Activated naive CD8-positive, alpha-beta T cell treated with anti-CD3 and anti-CD28 coated beads, Interleukin-2, amount 10 ng/mL, durations not matched to agents 7 days and 5 days (primary cell): ENCODE data around the gene ALOX12B. TPM values are rescaled to one million over a fixed set of nuclear protein-coding genes. Genes with fewer than 3 reads are reported as not detected.

ENCODE experiments used
- ATAC-seq: fragments of 150-1000 bp; cut with Tn5 transposase; one replicate; pipeline ENCODE4 v1.10.0; 2021; ENCODE audit warnings: low read depth, moderate library complexity
- POLR2A ChIA-PET: fragments of 350-600 bp; sonication (Branson Sonifier 250); formaldehyde crosslinking; loops from one replicate; lab custom pipeline; 2021; ENCODE audit warnings: antibody characterized with exemption; lab: Charles Lee
- DNase-seq: peaks from one replicate; pipeline ENCODE4 v3.0.0; 2021
- H3K27ac Mint-ChIP-seq: one replicate; pipeline ENCODE4 v1.8.0; 2022; ENCODE audit warnings: mild to moderate bottlenecking, mixed read lengths
- H3K27me3 Mint-ChIP-seq: one replicate; pipeline ENCODE4 v1.8.0; 2022; ENCODE audit warnings: mild to moderate bottlenecking, moderate library complexity, mixed read lengths
- H3K36me3 Mint-ChIP-seq: one replicate; pipeline ENCODE4 v1.8.0; 2021; ENCODE audit warnings: mild to moderate bottlenecking, mixed read lengths
- H3K4me1 Mint-ChIP-seq: one replicate; pipeline ENCODE4 v1.8.0; 2021; ENCODE audit warnings: mixed read lengths
- H3K4me3 Mint-ChIP-seq: one replicate; pipeline ENCODE4 v1.8.0; 2022; ENCODE audit warnings: mild to moderate bottlenecking, moderate library complexity, mixed read lengths
- H3K9me3 Mint-ChIP-seq: one replicate; pipeline ENCODE4 v1.8.0; 2021; ENCODE audit warnings: mixed read lengths
- total RNA-seq, 2 experiments: library from RNA; stranded (reverse); gene quantifications; one replicate each; pipeline ENCODE4 v1.2.3, GENCODE V29; 2021

Gene ALOX12B
- total RNA-seq, 2 experiments from 2014 or later, result 0.65 to 0.97 TPM

- POLR2A ChIA-PET, result interaction anchor here (0.9 to 4.3 kb wide), 4 partner anchors 17 to 65 kb away, joined by 3 to 34 read pairs (median 4); no protein-coding TSS in a partner anchor
- Mint-ChIP-seq H3K4me1 (peaks cover 63% of the 10 kb centered on the region), H3K4me3 (peak overlapping the region; percentile 91), H3K27ac (no peak overlapping the region), H3K27me3 (peaks cover 42% of the 10 kb centered on the region), H3K36me3 (peaks cover 4% of the 10 kb centered on the region), H3K9me3 (no peaks in the 10 kb centered on the region)
- peak; percentile 59 for DNase-seq
- ATAC-seq, result no peak
Measured at GRCh38 chr17:8122924-8123694, 35.6 kb upstream of the ALOX12B start.

- ATAC-seq (no peak), DNase-seq (no peak)
- peaks cover 48% of the 10 kb centered on the region for H3K27me3 Mint-ChIP-seq
- no peak overlapping the region for H3K27ac Mint-ChIP-seq
- no peaks in the 10 kb centered on the region for H3K9me3 Mint-ChIP-seq
- POLR2A ChIA-PET, result interaction anchor here (1.2 to 4.3 kb wide), 3 partner anchors 36 to 66 kb away, joined by 3 to 34 read pairs (median 6); no protein-coding TSS in a partner anchor
- H3K4me1 Mint-ChIP-seq, result peaks cover 68% of the 10 kb centered on the region
- H3K36me3 Mint-ChIP-seq, result peaks cover 4% of the 10 kb centered on the region
- H3K4me3 Mint-ChIP-seq, result peak overlapping the region; percentile 91
Measured at GRCh38 chr17:8122422-8122923, 35.0 kb upstream of the ALOX12B start.

- Mint-ChIP-seq H3K4me3 (peak overlapping the region; percentile 91), H3K27ac (no peak overlapping the region), H3K27me3 (peaks cover 48% of the 10 kb centered on the region), H3K9me3 (no peaks in the 10 kb centered on the region), H3K36me3 (peaks cover 4% of the 10 kb centered on the region), H3K4me1 (peaks cover 65% of the 10 kb centered on the region)
- POLR2A ChIA-PET, result interaction anchor here (1.2 to 4.3 kb wide), 3 partner anchors 37 to 67 kb away, joined by 3 to 34 read pairs (median 6); no protein-coding TSS in a partner anchor
- ATAC-seq, result peak; percentile 34
- peak; percentile 82 for DNase-seq
Measured at GRCh38 chr17:8121681-8122421, 34.3 kb upstream of the ALOX12B start.

GRCh38 chr17:8121407-8121680, 33.8 kb upstream of the ALOX12B start:
- peaks cover 64% of the 10 kb centered on the region for H3K4me1 Mint-ChIP-seq
- no peak overlapping the region for H3K27ac Mint-ChIP-seq
- H3K4me3 Mint-ChIP-seq, result peak overlapping the region; percentile 91
- H3K36me3 Mint-ChIP-seq, result peaks cover 4% of the 10 kb centered on the region
- DNase-seq, result no peak
- POLR2A ChIA-PET, result interaction anchor here (1.4 to 4.3 kb wide), 2 partner anchors 37 to 52 kb away, joined by 3 to 34 read pairs; no protein-coding TSS in a partner anchor
- peak; percentile 0 for ATAC-seq
- H3K9me3 Mint-ChIP-seq, result no peaks in the 10 kb centered on the region
- peaks cover 53% of the 10 kb centered on the region for H3K27me3 Mint-ChIP-seq

GRCh38 chr17:8120520-8121406, 33.2 kb upstream of the ALOX12B start:
- ATAC-seq (peak; percentile 11), DNase-seq (peak; percentile 81)
- Mint-ChIP-seq H3K36me3 (peaks cover 4% of the 10 kb centered on the region), H3K27ac (peak overlapping the region; percentile 92), H3K4me3 (peak overlapping the region; percentile 91), H3K4me1 (peaks cover 61% of the 10 kb centered on the region), H3K9me3 (no peaks in the 10 kb centered on the region), H3K27me3 (peaks cover 58% of the 10 kb centered on the region)
- POLR2A ChIA-PET, result interaction anchor here (0.9 to 4.3 kb wide), 11 partner anchors 36 to 174 kb away, joined by 3 to 34 read pairs (median 10); partner anchors contain the start of genes AURKB, BORCS6, CTC1 and SLC25A35

GRCh38 chr17:8119581-8120519, 32.3 kb upstream of the ALOX12B start:
- ATAC-seq, result peak; percentile 28
- POLR2A ChIA-PET, result interaction anchor here (0.6 to 2.5 kb wide), 20 partner anchors 9 to 212 kb away, joined by 3 to 28 read pairs (median 4); partner anchors contain the start of genes AURKB, BORCS6, CTC1 and SLC25A35
- H3K27me3 Mint-ChIP-seq, result peaks cover 62% of the 10 kb centered on the region

GRCh38 chr17:8118769-8119580, 31.5 kb upstream of the ALOX12B start:
- POLR2A ChIA-PET, result interaction anchor here (0.6 to 2.5 kb wide), 17 partner anchors 8 to 176 kb away, joined by 3 to 28 read pairs (median 4); partner anchors contain the start of genes AURKB, BORCS6, SLC25A35 and TMEM107
- Mint-ChIP-seq H3K4me3 (peak overlapping the region; percentile 91), H3K4me1 (peaks cover 46% of the 10 kb centered on the region), H3K9me3 (no peaks in the 10 kb centered on the region), H3K27me3 (peaks cover 61% of the 10 kb centered on the region), H3K36me3 (peaks cover 2% of the 10 kb centered on the region), H3K27ac (peak overlapping the region; percentile 92)
- DNase-seq, result peak; percentile 90
- peak; percentile 68 for ATAC-seq

More at GRCh38 chr17:8119581-8120519, 32.3 kb upstream of the ALOX12B start:
- DNase-seq, result peak; percentile 85
- peaks cover 2% of the 10 kb centered on the region for H3K36me3 Mint-ChIP-seq
- peak overlapping the region; percentile 91 for H3K4me3 Mint-ChIP-seq
- no peaks in the 10 kb centered on the region for H3K9me3 Mint-ChIP-seq
- H3K4me1 Mint-ChIP-seq, result peaks cover 54% of the 10 kb centered on the region
- peak overlapping the region; percentile 92 for H3K27ac Mint-ChIP-seq

GRCh38 chr17:8117980-8118768, 30.7 kb upstream of the ALOX12B start, which contains the start of gene ALOXE3:
TSS of gene ALOXE3 (minus strand) at chr17:8118514. CDS start at chr17:8117990, 524 bp downstream.
- H3K27me3 Mint-ChIP-seq, result peaks cover 60% of the 10 kb centered on the region
- peak within 1 kb of the TSS; percentile 90 for H3K4me3 Mint-ChIP-seq
- peaks cover 39% of the 10 kb centered on the region for H3K4me1 Mint-ChIP-seq
- H3K27ac Mint-ChIP-seq, result peak within 1 kb of the TSS; percentile 89
- ATAC-seq, result no peak
- POLR2A ChIA-PET, result interaction anchor here (1.0 to 2.5 kb wide), 6 partner anchors 7 to 104 kb away, joined by 3 to 14 read pairs (median 6); partner anchors contain the start of genes AURKB and VAMP2
- no peaks in the 10 kb centered on the region for H3K9me3 Mint-ChIP-seq
- DNase-seq, result peak; percentile 41
- peaks cover 2% of the 10 kb centered on the region for H3K36me3 Mint-ChIP-seq

- H3K36me3 Mint-ChIP-seq, result peaks cover 2% of the 10 kb centered on the region
- H3K4me3 Mint-ChIP-seq, result peak overlapping the region; percentile 90
- POLR2A ChIA-PET, result interaction anchor here (0.8 to 1.2 kb wide), 2 partner anchors 38 to 56 kb away, joined by 3 to 4 read pairs; no protein-coding TSS in a partner anchor
- H3K9me3 Mint-ChIP-seq, result no peaks in the 10 kb centered on the region
- DNase-seq (no peak), ATAC-seq (no peak)
- no peak overlapping the region for H3K27ac Mint-ChIP-seq
- H3K4me1 Mint-ChIP-seq, result peaks cover 37% of the 10 kb centered on the region
- peaks cover 61% of the 10 kb centered on the region for H3K27me3 Mint-ChIP-seq
Measured at GRCh38 chr17:8117367-8117979, 30.0 kb upstream of the ALOX12B start.

GRCh38 chr17:8116776-8117175, 29.3 kb upstream of the ALOX12B start:
- DNase-seq, result no peak
- H3K27ac Mint-ChIP-seq, result no peak overlapping the region
- peaks cover 36% of the 10 kb centered on the region for H3K4me1 Mint-ChIP-seq
- peaks cover 2% of the 10 kb centered on the region for H3K36me3 Mint-ChIP-seq
- peak overlapping the region; percentile 4 for H3K4me3 Mint-ChIP-seq
- POLR2A ChIA-PET, result interaction anchor here (0.8 kb wide), 1 partner anchor 39 kb away, joined by 3 read pairs; no protein-coding TSS in a partner anchor
- no peaks in the 10 kb centered on the region for H3K9me3 Mint-ChIP-seq
- H3K27me3 Mint-ChIP-seq, result peaks cover 59% of the 10 kb centered on the region
- no peak for ATAC-seq
